BJ (cell line): Measurements from ENCODE around the gene KCNA10. TPM values are rescaled to one million over a fixed set of nuclear protein-coding genes. Genes with fewer than 3 reads are reported as not detected.

ENCODE experiments used
- CTCF ChIA-PET: fragments of 350-600 bp; formaldehyde crosslinking; extraction: SDS; loops from one replicate; lab custom pipeline; 2021; ENCODE audit warnings: antibody characterized with exemption, inconsistent platforms; lab: Yijun Ruan, JAX
- POLR2A ChIA-PET: fragments of 300-600 bp; sonication (Branson Sonifier 250); formaldehyde crosslinking; extraction: SDS; loops from one replicate; lab custom pipeline; 2021; ENCODE audit warnings: antibody characterized with exemption; lab: Charles Lee
- DNase-seq: peaks from one replicate; pipeline ENCODE4 v3.0.0-alpha.2; 2011; ENCODE audit warnings: low read depth
- H3K27me3 ChIP-seq: 2 replicates; pipeline ENCODE4 v1.6.0; 2011; ENCODE audit warnings: low read length; ENCODE audit not compliant: control insufficient read depth, insufficient read depth
- H3K36me3 ChIP-seq: 2 replicates; pipeline ENCODE4 v1.5.1; 2011; ENCODE audit warnings: low read length; ENCODE audit not compliant: control insufficient read depth, insufficient read depth
- H3K4me3 ChIP-seq: 2 replicates; pipeline ENCODE4 v1.5.1; 2011; ENCODE audit warnings: low read depth, mild to moderate bottlenecking, control low read depth, low read length
- CTCF ChIP-seq: IDR thresholded peaks from 2 replicates; pipeline ENCODE4 v1.5.1; 2011; ENCODE audit warnings: low read depth, mild to moderate bottlenecking, control low read depth, inconsistent platforms, low read length, moderate library complexity; ENCODE audit not compliant: insufficient read depth
- polyA minus RNA-seq: library from RNA; depleted of rRNA, polyadenylated mRNA; stranded (reverse); fragments of >200 nt; gene quantifications from 2 replicates; pipeline ENCODE4 v1.2.3, GENCODE V29; 2011; rRNA and poly(A)+ RNA removed
- polyA plus RNA-seq: library from polyadenylated mRNA; depleted of rRNA; stranded (reverse); fragments of >200 nt; gene quantifications from 2 replicates; pipeline ENCODE4 v1.2.3, GENCODE V29; 2011; rRNA removed

Gene KCNA10
- polyA plus RNA-seq (not detected in 2 replicates), polyA minus RNA-seq (not detected in 2 replicates)

GRCh38 chr1:110519125-110519810 lies at the start of gene KCNA10:
Gene KCNA10 (minus strand): TSS chr1:110519175. CDS start chr1:110518787, 388 bp downstream.
- H3K4me3 ChIP-seq: no peak within 1 kb of the TSS
- H3K27me3 ChIP-seq: peaks cover 7% of the 10 kb centered on the region
- H3K36me3 ChIP-seq: no peaks in the 10 kb centered on the region
- CTCF ChIA-PET: interaction anchor here (0.7 to 1.3 kb wide), 3 partner anchors 23 to 55 kb away, joined by 3 to 4 read pairs (median 3); no protein-coding TSS in a partner anchor
- no peak for TF ChIP-seq CTCF
- POLR2A ChIA-PET: interaction anchor here (0.7 kb wide), 1 partner anchor 11 kb away, joined by 3 read pairs; no protein-coding TSS in a partner anchor
- no peak for DNase-seq

GRCh38 chr1:110566836-110567235 lies 47.9 kb upstream of the KCNA10 start:
- DNase-seq: no peak
- TF ChIP-seq CTCF: no peak
- ChIA-PET POLR2A (no interaction called here), CTCF (interaction anchor here (0.5 kb wide), 1 partner anchor 122 kb away, joined by 4 read pairs; no protein-coding TSS in a partner anchor)
- Histone ChIP-seq H3K27me3 (peaks cover 2% of the 10 kb centered on the region; the same call in 1 of the 2 replicates), H3K36me3 (no peaks in the 10 kb centered on the region), H3K4me3 (no peak overlapping the region)

GRCh38 chr1:110565565-110565964 lies 46.6 kb upstream of the KCNA10 start:
- Histone ChIP-seq H3K27me3 (peaks cover 2% of the 10 kb centered on the region; the same call in 1 of the 2 replicates), H3K4me3 (no peak overlapping the region), H3K36me3 (no peaks in the 10 kb centered on the region)
- no peak for TF ChIP-seq CTCF
- DNase-seq: no peak
- ChIA-PET CTCF (interaction anchor here (2.2 kb wide), 1 partner anchor 10 kb away, joined by 11 read pairs; no protein-coding TSS in a partner anchor), POLR2A (no interaction called here)

GRCh38 chr1:110563089-110563488 lies 44.1 kb upstream of the KCNA10 start:
- TF ChIP-seq CTCF: no peak

GRCh38 chr1:110561596-110561995 lies 42.6 kb upstream of the KCNA10 start:
- DNase-seq: no peak
- Histone ChIP-seq H3K36me3 (no peaks in the 10 kb centered on the region), H3K4me3 (no peak overlapping the region), H3K27me3 (no peaks in the 10 kb centered on the region; the same call in none of the 2 replicates)
- ChIA-PET CTCF (no interaction called here), POLR2A (no interaction called here)
- TF ChIP-seq CTCF: no peak

More at GRCh38 chr1:110563089-110563488, 44.1 kb upstream of the KCNA10 start:
- POLR2A ChIA-PET: no interaction called here
- CTCF ChIA-PET: no interaction called here
- DNase-seq: no peak
- Histone ChIP-seq H3K4me3 (no peak overlapping the region), H3K27me3 (no peaks in the 10 kb centered on the region; the same call in 1 of the 2 replicates), H3K36me3 (no peaks in the 10 kb centered on the region)
